ENCODE measurements around the gene TACC2.
"Not testable (repeated sequence)": the region's sequence is repeated elsewhere in the genome, so short reads cannot be mapped to it uniquely, and the experiment has no call there.

TACC2 gene

DNA sequence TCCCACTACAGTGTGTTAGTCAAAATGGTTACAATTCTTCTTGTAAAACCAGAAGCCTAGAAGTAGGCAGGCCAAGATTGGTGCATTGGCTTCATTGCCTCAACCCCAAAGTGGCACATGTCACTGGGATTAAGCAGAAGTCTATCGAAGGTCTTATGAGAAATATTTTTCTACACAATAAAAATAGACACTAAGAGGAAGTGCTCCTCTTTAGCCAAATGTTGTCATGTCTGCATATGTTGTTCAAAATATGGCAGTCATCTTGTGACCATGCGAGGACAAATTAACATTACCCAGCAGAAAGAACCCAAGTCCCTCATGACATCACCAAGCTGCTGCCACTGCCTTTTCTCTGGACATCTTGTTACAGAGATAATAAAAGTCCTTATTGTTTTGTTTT, 7.6 kb upstream of the TACC2 start:
- no peak for DNase-seq

DNA sequence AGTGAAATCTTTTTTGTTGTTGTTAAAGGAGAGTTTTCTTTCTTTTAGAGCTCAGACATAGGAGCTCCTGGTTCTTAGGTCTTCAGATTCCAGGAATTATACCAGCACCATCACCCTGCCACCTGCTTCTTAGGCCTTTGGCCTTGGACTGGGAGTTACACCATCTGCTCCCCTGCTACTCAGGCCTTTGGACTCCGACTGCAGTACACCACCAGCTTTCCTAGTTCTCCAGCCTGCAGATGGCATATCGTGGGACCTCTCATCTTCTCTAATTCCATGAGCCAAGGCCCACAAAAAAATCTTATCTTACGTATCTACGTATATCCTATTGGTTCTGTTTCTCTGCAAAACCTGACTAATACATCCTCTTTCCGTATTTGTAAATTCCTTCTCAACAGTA, 5.1 kb upstream of the TACC2 start:
- no peak for DNase-seq

- DNase-seq: no peak
These were observed 4.5 kb upstream of the TACC2 start for GRCh38 chr10:121984463-121984862.

- no peak for DNase-seq
These were observed 1.2 kb downstream of the TACC2 start for GRCh38 chr10:121990015-121990677.

- not testable (repeated sequence) for DNase-seq
These were observed 2.8 kb downstream of the TACC2 start for GRCh38 chr10:121991727-121992126.

- DNase-seq: no peak
These were observed 5.5 kb downstream of the TACC2 start for GRCh38 chr10:121994429-121994941.

DNA sequence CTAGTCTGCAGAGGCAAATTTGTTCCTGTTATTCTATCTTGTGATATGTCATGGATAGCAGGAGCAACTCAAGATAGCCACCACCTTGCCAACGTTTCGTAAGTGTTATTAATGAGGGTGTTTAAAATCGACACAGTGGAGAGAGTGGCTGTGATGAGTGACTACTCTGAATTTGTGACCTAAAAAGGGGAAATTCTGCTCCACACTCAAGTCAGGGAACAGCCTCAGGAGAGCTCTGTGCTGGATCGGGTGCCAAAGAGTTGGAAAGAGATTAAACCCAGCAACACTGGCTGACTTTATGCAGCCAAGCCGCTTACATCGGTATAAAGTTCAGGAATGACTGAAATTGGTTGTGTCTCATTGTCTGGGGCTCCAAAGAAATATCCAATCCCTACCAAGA, 9.5 kb downstream of the TACC2 start:
- no peak for DNase-seq

GRCh38 chr10:121999301-121999700, 10.3 kb downstream of the TACC2 start:
- no peak for DNase-seq

DNA sequence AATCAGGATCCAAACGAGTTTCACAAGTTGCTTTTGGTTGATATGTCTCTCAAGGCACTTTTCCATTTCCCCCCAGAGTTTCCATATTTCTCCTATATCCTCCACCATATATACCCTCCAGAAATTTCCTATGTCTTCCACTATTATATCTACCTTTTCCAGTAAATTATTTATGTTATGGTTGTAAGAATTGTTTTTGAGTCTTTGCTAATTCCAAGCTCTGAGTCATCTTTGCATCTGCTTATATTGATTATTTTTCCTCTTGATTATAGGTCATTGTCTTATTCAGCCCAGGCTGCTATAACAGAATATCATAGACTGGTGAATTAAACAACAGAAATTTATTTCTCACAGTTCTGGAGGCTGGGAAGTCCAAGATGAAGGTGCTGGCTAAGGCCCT, 12.7 kb downstream of the TACC2 start:
- no peak for DNase-seq

DNA sequence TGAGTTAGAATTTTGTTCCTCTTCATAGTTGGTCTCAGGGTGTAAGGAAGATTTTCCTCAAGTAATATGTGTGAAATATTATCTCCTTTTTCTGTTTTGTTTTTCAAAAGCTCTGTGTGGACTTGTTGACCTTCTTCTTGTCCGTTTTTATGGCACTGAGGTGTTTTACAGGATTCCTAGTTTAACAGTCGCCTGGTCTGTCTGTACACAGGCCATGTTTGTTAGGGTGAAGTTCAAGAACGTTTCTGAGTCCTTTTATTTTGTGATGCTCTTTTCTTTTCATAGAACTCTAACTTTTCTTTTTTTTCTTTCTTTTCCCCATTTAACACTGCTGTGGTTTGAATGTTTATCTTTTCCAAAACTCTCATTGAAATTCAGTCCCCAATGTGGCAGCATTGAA, 18.5 kb downstream of the TACC2 start:
- no peak for DNase-seq

GRCh38 chr10:122010405-122011050, 21.6 kb downstream of the TACC2 start:
- no peak for DNase-seq

- no peak for DNase-seq
These were observed 23.8 kb downstream of the TACC2 start for GRCh38 chr10:122012731-122013130.

- no peak for DNase-seq
These were observed 24.4 kb downstream of the TACC2 start for GRCh38 chr10:122013311-122013780.

GRCh38 chr10:122014652-122015248, 25.8 kb downstream of the TACC2 start:
- no peak for DNase-seq

- DNase-seq: not testable (repeated sequence)
These were observed 29.0 kb downstream of the TACC2 start for GRCh38 chr10:122017926-122018325.

- DNase-seq: no peak
These were observed 29.5 kb downstream of the TACC2 start for GRCh38 chr10:122018491-122018890.

DNA sequence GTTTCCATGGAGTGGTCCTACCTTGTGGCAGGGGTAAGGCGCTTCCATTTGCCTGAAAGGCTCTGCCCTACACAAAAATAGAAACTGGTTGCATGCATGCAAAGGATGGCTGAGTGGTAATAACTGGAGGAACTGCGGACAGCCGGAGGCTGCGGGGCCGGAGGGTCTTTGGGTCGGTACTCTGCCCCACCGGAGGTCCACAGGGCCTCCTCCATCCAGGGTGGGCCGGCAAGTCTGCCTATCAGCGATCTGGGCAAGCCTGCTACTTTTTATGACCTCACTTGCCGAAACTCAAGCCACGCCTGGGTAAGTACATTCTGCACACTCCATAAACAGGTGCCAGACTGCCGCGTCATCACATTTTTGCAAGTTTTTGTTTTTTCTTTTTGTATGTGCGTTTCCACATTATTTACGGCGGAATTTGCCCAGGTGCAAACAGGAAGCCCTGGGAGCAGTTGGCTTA, 30.0 kb downstream of the TACC2 start:
- DNase-seq: no peak

DNA sequence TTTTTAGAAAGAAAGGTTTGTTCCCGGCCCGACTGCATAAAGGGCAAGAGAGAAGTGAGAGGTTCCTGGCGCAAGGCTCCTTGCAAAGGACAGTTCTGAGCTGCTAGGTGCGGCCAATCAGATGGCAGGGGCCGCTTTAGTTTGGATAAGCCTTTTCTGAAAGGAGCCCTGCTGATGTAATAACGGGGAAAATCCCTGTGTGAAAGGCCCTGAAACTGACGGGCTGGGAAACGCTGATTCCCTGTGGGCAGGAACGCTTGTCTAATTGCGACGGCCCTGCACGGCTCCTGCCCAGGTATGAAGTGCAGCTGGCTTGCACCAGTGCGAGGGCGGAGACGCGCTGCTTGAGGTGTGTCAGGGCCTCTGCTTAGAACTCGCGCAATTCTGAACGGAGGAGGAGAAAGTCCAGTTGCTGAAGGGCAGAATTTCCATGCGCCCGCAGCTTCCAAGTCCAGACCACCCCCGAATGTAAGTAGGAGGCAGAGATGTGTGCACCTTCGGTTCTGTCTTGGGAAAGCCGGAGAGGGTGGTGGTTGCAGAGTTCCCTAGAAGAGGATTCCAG, 30.5 kb downstream of the TACC2 start:
- DNase-seq: no peak

DNA sequence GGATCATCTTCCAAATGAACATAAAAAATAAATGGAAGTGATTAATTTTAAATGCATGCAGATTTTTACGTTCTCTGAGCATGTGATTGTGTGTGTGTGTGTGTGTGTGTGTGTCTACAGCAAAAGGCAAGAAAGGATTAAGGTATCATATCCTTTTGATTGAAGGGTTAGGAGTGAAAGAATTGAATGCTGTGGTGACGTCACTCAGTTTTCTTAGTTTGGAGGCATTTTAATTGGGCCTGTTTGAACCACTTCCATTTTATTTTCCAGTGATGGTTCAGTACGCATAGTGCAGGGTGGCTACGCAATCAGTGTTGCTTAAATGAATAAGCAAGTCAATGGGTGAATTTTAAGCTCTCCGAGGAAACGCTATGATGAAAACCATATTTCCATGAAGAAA, 31.3 kb downstream of the TACC2 start:
- DNase-seq: no peak

- no peak for DNase-seq
These were observed 32.4 kb downstream of the TACC2 start for GRCh38 chr10:122021379-122021778.

GRCh38 chr10:122021828-122022227, 32.9 kb downstream of the TACC2 start:
- DNase-seq: no peak

GRCh38 chr10:122022276-122022675, 33.3 kb downstream of the TACC2 start:
- DNase-seq: no peak

GRCh38 chr10:122023257-122023656, 34.3 kb downstream of the TACC2 start:
- not testable (repeated sequence) for DNase-seq

All from activated T-cell treated with anti-CD3 and anti-CD28 coated beads for 4 hours (primary cell).